SK-MEL-5 (cell line): Measurements from ENCODE around the gene GABRA5. TPM values are rescaled to one million over a fixed set of nuclear protein-coding genes. Genes with fewer than 3 reads are reported as not detected.

Experiments used
- DNase-seq: peaks from one replicate; pipeline ENCODE4 v3.0.0-alpha.2; 2016; ENCODE audit warnings: low read depth, low spot score
- in situ Hi-C: cut with HindIII; loops from 2 replicates; pipeline ENCODE4 v1.10.0; 2016; ENCODE audit warnings: low sequenced_read_pairs, high pct_unique_total_duplicates, low pct_unique_long_range_greater_than_20kb
- total RNA-seq: library from RNA; depleted of rRNA; stranded (reverse); fragments of >200 nt; shearing (Covaris generic); gene quantifications from 2 replicates; pipeline ENCODE4 v1.2.3, GENCODE V29; 2014

GABRA5 gene
- total RNA-seq, 1 experiment from 2014 or later: 11.6 TPM

GRCh38 chr15:26872206-26872605, 5.3 kb downstream of the GABRA5 start:
- DNase-seq: no peak
- in situ Hi-C loops: no loop called here

- in situ Hi-C loops: no loop called here
- DNase-seq: no peak
These were observed 7.0 kb downstream of the GABRA5 start for GRCh38 chr15:26873846-26874245.

GRCh38 chr15:26874774-26875475, 8.1 kb downstream of the GABRA5 start:
- in situ Hi-C loops: no loop called here
- no peak for DNase-seq

- DNase-seq: no peak
- in situ Hi-C loops: no loop called here
These were observed 8.6 kb downstream of the GABRA5 start for GRCh38 chr15:26875476-26875850.

GRCh38 chr15:26877831-26878230, 11.0 kb downstream of the GABRA5 start:
- DNase-seq: no peak
- in situ Hi-C loops: no loop called here

- no peak for DNase-seq
- in situ Hi-C loops: no loop called here
These were observed 12.8 kb downstream of the GABRA5 start for GRCh38 chr15:26879706-26880105.

GRCh38 chr15:26882112-26882511, 15.2 kb downstream of the GABRA5 start:
- no peak for DNase-seq
- in situ Hi-C loops: no loop called here

- no peak for DNase-seq
- in situ Hi-C loops: no loop called here
These were observed 15.9 kb downstream of the GABRA5 start for GRCh38 chr15:26882616-26883365.

- DNase-seq: no peak
- in situ Hi-C loops: no loop called here
These were observed 16.6 kb downstream of the GABRA5 start for GRCh38 chr15:26883466-26883865.

- in situ Hi-C loops: no loop called here
- DNase-seq: no peak
These were observed 19.7 kb downstream of the GABRA5 start for GRCh38 chr15:26886566-26886965.

- in situ Hi-C loops: no loop called here
These were observed 21.2 kb downstream of the GABRA5 start for GRCh38 chr15:26887926-26888666.

GRCh38 chr15:26888761-26889160, 21.9 kb downstream of the GABRA5 start:
- in situ Hi-C loops: no loop called here
- no peak for DNase-seq

More at GRCh38 chr15:26887926-26888666, 21.2 kb downstream of the GABRA5 start:
- peak; percentile 24 for DNase-seq

- in situ Hi-C loops: no loop called here
- peak; percentile 76 for DNase-seq
These were observed 22.5 kb downstream of the GABRA5 start for GRCh38 chr15:26889298-26889898.

GRCh38 chr15:26890451-26890850, 23.6 kb downstream of the GABRA5 start:
- in situ Hi-C loops: no loop called here
- peak; percentile 23 for DNase-seq

GRCh38 chr15:26890988-26891387, 24.1 kb downstream of the GABRA5 start:
- in situ Hi-C loops: no loop called here
- no peak for DNase-seq

- peak; percentile 88 for DNase-seq
- in situ Hi-C loops: no loop called here
These were observed 24.8 kb downstream of the GABRA5 start for GRCh38 chr15:26891448-26892181.

- in situ Hi-C loops: no loop called here
- DNase-seq: no peak
These were observed 25.3 kb downstream of the GABRA5 start for GRCh38 chr15:26892182-26892518.

- DNase-seq: no peak
- in situ Hi-C loops: no loop called here
These were observed 25.8 kb downstream of the GABRA5 start for GRCh38 chr15:26892678-26893077.
